A549 (cell line): ENCODE data around the gene TLX3. TPM values are rescaled to one million over a fixed set of nuclear protein-coding genes. Genes with fewer than 3 reads are reported as not detected.

Experiments used
- ATAC-seq, 2 experiments: fragments of 200-7000 bp in 1 of 2; fragments of >200 bp in 1 of 2; cut with Nextera tagmentation in 1 of 2; cut with Tn5 transposase in 1 of 2; 3 replicates each; pipeline versions ENCODE4 v1.8.0 to v1.9.1; 2018 to 2020; ENCODE audit warnings: mild to moderate bottlenecking in 1 of 2, moderate library complexity in 1 of 2
- CTCF ChIA-PET: fragments of 300-600 bp; sonication (Branson Sonifier 250); formaldehyde crosslinking; extraction: SDS; loops from one replicate; lab custom pipeline; 2021; ENCODE audit warnings: antibody characterized with exemption, inconsistent platforms; lab: Yijun Ruan, JAX
- POLR2A ChIA-PET: fragments of 350-600 bp; formaldehyde crosslinking; extraction: SDS; loops from one replicate; lab custom pipeline; 2021; ENCODE audit warnings: antibody characterized with exemption, inconsistent platforms; lab: Yijun Ruan, JAX
- DNase-seq, 2 experiments: peaks; one replicate each; pipeline versions ENCODE4 v3.0.0 to v3.0.0-alpha.2; 2011 to 2016; ENCODE audit warnings: low read depth in 1 of 2, low spot score in 1 of 2
- FAIRE-seq: peaks from 2 replicates; lab custom pipeline; 2011; peaks lifted over from hg19 to GRCh38; lab: Jason Lieb, UNC
- H3K27ac ChIP-seq, 2 experiments: fragments of >200 bp; sonication (Bioruptor Twin); formaldehyde crosslinking; 3 replicates each; pipeline ENCODE4 v1.5.1; 2016 to 2017
- H3K4me1 ChIP-seq: fragments of >200 bp; sonication (Bioruptor Twin); formaldehyde crosslinking; 3 replicates; pipeline ENCODE4 v1.6.1; 2016
- H3K4me2 ChIP-seq: fragments of >200 bp; sonication (Bioruptor Twin); formaldehyde crosslinking; 3 replicates; pipeline ENCODE4 v1.6.1; 2016
- H3K4me3 ChIP-seq: fragments of >200 bp; sonication (Bioruptor Twin); formaldehyde crosslinking; 3 replicates; pipeline ENCODE4 v1.5.1; 2016
- H3K9me3 ChIP-seq: fragments of >200 bp; sonication (Bioruptor Twin); formaldehyde crosslinking; 3 replicates; pipeline ENCODE4 v1.6.1; 2016
- CTCF ChIP-seq: fragments of >200 bp; sonication (Bioruptor Twin); formaldehyde crosslinking; IDR thresholded peaks from 3 replicates; pipeline ENCODE4 v1.5.1; 2016
- EP300 ChIP-seq, 2 experiments: fragments of >200 bp; sonication (Bioruptor Twin); formaldehyde crosslinking; IDR thresholded peaks; 2 replicates in 1 of 2; 3 replicates in 1 of 2; pipeline ENCODE4 v1.6.1; 2016 to 2017
- FOXS1 ChIP-seq: fragments of 250-450 bp; sonication (Bioruptor Pico); IDR thresholded peaks from 2 replicates; pipeline ENCODE4 v1.5.0; 2020; ENCODE audit warnings: mild to moderate bottlenecking, moderate library complexity
- HOXA7 ChIP-seq: fragments of 250-450 bp; sonication (Bioruptor Pico); IDR thresholded peaks from 2 replicates; pipeline ENCODE4 v1.5.0; 2020; ENCODE audit warnings: mild to moderate bottlenecking, moderate library complexity
- HOXB5 ChIP-seq: fragments of 250-450 bp; sonication (Bioruptor Pico); IDR thresholded peaks from 2 replicates; pipeline ENCODE4 v1.5.0; 2020; ENCODE audit warnings: mild to moderate bottlenecking, moderate library complexity
- JUNB ChIP-seq: fragments of >200 bp; sonication (Bioruptor Twin); formaldehyde crosslinking; IDR thresholded peaks from 2 replicates; pipeline ENCODE4 v1.6.1; 2016
- NR3C1 ChIP-seq: fragments of >200 bp; sonication (Bioruptor Twin); formaldehyde crosslinking; IDR thresholded peaks from 3 replicates; pipeline ENCODE4 v1.6.1; 2017
- RARB ChIP-seq: fragments of 250-450 bp; sonication (Bioruptor Pico); IDR thresholded peaks from 2 replicates; pipeline ENCODE4 v1.8.0; 2021; ENCODE audit warnings: mild to moderate bottlenecking, moderate library complexity
- USF2 ChIP-seq: fragments of 450-650 bp; IDR thresholded peaks from 2 replicates; pipeline ENCODE4 v1.6.1; 2014; ENCODE audit warnings: antibody characterized with exemption
- WGBS: methylation state at CpG from one replicate; pipeline ENCODE4 v1.1.6; 2017; ENCODE audit errors: missing lambda C conversion rate; 5-methylcytosine and 5-hydroxymethylcytosine counted together
- polyA plus RNA-seq, 4 experiments: library from polyadenylated mRNA; depleted of rRNA in 3 of 4; stranded (reverse); fragments of >200 nt; fragmentation: RNase III in 1 of 4; extraction: RNeasy Plus Mini Kit Qiagen cat#74134 plus additional on column Dnase treatment in 1 of 4; gene quantifications; 2 replicates in 3 of 4; 3 replicates in 1 of 4; pipeline ENCODE4 v1.2.3, GENCODE V29; 2011 to 2017
- TF ChIP-seq, protein P1 (sequence below): IDR thresholded peaks from 2 replicates; pipeline ENCODE4 v1.6.1; 2012
- TF ChIP-seq, protein P2 (sequence below): IDR thresholded peaks from 2 replicates; pipeline ENCODE4 v1.6.1; 2012
- TF ChIP-seq, protein P3 (sequence below): fragments of >200 bp; sonication (Bioruptor Twin); formaldehyde crosslinking; IDR thresholded peaks from 2 replicates; pipeline ENCODE4 v1.6.1; 2016

TLX3 gene
- polyA plus RNA-seq, 2 of the 4 experiments (the other 2 are of a cell fraction), result not detected

- ATAC-seq, result no peak
- Histone ChIP-seq H3K9me3 (no peaks in the 10 kb centered on the region), H3K4me1 (no peaks in the 10 kb centered on the region), H3K4me2 (no peak overlapping the region), H3K27ac (no peak overlapping the region), H3K4me3 (no peak overlapping the region)
- DNase-seq, result no peak
- ChIA-PET POLR2A (no interaction called here), CTCF (interaction anchor here (1.0 to 1.6 kb wide), 2 partner anchors 31 to 33 kb away, joined by 3 to 6 read pairs; no protein-coding TSS in a partner anchor)
- WGBS, result 78% methylated on average over 78 of the region's 106 CpGs
- FAIRE-seq, result no peak
- TF ChIP-seq NR3C1 (no peak), HOXB5 (no peak), RARB (no peak), USF2 (no peak), FOXS1 (CRISPR knock-in tag) (no peak)
- TF ChIP-seq, protein P1, sequence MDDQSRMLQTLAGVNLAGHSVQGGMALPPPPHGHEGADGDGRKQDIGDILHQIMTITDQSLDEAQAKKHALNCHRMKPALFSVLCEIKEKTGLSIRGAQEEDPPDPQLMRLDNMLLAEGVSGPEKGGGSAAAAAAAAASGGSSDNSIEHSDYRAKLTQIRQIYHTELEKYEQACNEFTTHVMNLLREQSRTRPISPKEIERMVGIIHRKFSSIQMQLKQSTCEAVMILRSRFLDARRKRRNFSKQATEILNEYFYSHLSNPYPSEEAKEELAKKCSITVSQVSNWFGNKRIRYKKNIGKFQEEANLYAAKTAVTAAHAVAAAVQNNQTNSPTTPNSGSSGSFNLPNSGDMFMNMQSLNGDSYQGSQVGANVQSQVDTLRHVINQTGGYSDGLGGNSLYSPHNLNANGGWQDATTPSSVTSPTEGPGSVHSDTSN, result no peak
- TF ChIP-seq, protein P2, sequence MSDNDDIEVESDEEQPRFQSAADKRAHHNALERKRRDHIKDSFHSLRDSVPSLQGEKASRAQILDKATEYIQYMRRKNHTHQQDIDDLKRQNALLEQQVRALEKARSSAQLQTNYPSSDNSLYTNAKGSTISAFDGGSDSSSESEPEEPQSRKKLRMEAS, result no peak
Observed at GRCh38 chr5:171309276-171310211, 496 bp downstream of the TLX3 start.

DNA sequence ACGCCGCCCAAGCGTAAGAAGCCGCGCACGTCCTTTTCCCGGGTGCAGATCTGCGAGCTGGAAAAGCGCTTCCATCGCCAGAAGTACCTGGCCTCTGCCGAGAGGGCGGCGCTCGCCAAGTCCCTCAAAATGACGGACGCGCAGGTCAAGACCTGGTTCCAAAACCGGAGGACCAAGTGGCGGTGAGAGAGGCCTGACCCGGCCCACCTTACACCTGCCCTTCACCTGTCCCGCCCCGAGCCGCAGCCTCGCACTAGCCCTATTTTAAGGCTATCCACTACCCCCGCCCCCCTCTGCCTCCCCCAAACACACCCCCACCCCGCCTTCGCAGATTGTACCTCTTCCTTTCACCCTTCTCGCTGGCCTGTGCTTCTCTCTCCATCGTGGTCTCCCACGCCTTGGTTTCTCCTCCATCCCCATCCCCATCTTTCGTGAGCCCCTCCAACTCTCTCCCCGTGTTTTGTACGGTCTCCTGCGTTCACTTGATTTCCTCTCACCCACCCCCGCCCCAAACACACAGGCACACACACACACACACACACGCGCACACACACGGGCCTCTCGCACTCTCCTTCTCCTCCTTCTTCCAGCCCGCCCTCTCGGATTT lies 1.3 kb downstream of the TLX3 start:
- no peaks in the 10 kb centered on the region for H3K4me1 ChIP-seq
- no peak for FAIRE-seq
- TF ChIP-seq CTCF (0 out of 3 replicates have a peak, but pooled peaks have one; percentile 5), JUNB (no peak)
- ChIA-PET CTCF (no interaction called here), POLR2A (no interaction called here)
- H3K9me3 ChIP-seq, result no peaks in the 10 kb centered on the region
- 64% methylated on average over 37 of the region's 41 CpGs for WGBS
- ATAC-seq, result no peak; a peak in 1 of 6 replicates
- peak in 1 of 2 experiments; percentile 18 for DNase-seq
- no peak overlapping the region for H3K27ac ChIP-seq
- no peak overlapping the region for H3K4me2 ChIP-seq
- no peak overlapping the region for H3K4me3 ChIP-seq

DNA sequence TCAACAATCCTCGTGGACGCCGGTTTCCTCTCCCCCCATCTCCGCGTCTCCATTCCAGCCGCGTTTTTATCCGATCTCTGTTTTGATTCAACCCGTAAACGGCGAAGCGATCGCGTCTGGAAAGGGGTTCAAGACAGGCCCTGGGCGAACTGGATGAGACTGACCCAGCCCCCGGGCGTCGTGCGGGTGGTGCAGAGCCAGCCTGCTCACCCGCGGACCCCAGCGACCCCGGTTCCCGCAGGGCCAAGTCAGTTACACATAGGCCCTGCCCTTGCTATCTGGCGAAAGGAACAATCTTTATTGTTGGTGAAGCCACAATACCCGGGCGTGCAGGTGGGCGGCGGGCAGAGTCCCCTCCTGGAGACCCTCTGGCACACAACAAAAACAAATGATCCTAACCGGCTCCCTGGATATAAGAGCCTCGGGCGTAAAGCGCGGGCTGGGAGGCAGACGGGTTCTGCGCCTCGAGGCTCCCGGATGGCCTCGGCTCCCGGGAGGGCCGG lies 1.8 kb downstream of the TLX3 start:
- ChIA-PET POLR2A (no interaction called here), CTCF (no interaction called here)
- FAIRE-seq (no peak), DNase-seq (no peak), ATAC-seq (peak in 1 of 2 experiments; percentile 24; a peak in 1 of 6 replicates)
- Histone ChIP-seq H3K9me3 (no peaks in the 10 kb centered on the region), H3K27ac (no peak overlapping the region), H3K4me2 (peak overlapping the region; percentile 44; the same call in 1 of the 3 replicates), H3K4me3 (no peak overlapping the region), H3K4me1 (no peaks in the 10 kb centered on the region)
- TF ChIP-seq, protein P1, result no peak
- TF ChIP-seq EP300 (IDR thresholded peaks at IDR 0.05) (no peak), HOXA7 (CRISPR knock-in tag) (no peak)
- TF ChIP-seq, protein P3, sequence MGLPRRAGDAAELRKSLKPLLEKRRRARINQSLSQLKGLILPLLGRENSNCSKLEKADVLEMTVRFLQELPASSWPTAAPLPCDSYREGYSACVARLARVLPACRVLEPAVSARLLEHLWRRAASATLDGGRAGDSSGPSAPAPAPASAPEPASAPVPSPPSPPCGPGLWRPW, result no peak
- 61% methylated on average over 39 of the region's 41 CpGs for WGBS
